DOHH2 (cell line): ENCODE data around the gene MTTP.

Experiments used
- H3F3A ChIP-seq: fragments of 200-600 bp; sonication (generic), shearing (Covaris generic); 2 replicates; pipeline ENCODE4 v1.6.0; 2016; ENCODE audit warnings: antibody characterized with exemption, mild to moderate bottlenecking; ENCODE audit not compliant: control insufficient read depth, insufficient read depth
- H3K27ac ChIP-seq: fragments of 200-600 bp; sonication (generic); 2 replicates; pipeline ENCODE4 v1.5.1; 2014; ENCODE audit warnings: low read depth, mild to moderate bottlenecking, low read length, moderate library complexity
- H3K27me3 ChIP-seq: fragments of 200-600 bp; sonication (generic); 2 replicates; pipeline ENCODE4 v1.6.1; 2014; ENCODE audit warnings: mild to moderate bottlenecking, low read length, mixed read lengths; ENCODE audit not compliant: control insufficient read depth
- H3K36me3 ChIP-seq: fragments of 200-600 bp; sonication (generic); 2 replicates; pipeline ENCODE4 v1.6.1; 2014; ENCODE audit warnings: mild to moderate bottlenecking, low read length, moderate library complexity, mixed read lengths; ENCODE audit not compliant: control insufficient read depth
- H3K4me1 ChIP-seq: fragments of 200-600 bp; sonication (generic); 2 replicates; pipeline ENCODE4 v1.6.1; 2014; ENCODE audit warnings: mild to moderate bottlenecking, low read length, mixed read lengths; ENCODE audit not compliant: control insufficient read depth
- H3K4me2 ChIP-seq: fragments of 200-600 bp; sonication (generic); 2 replicates; pipeline ENCODE4 v1.6.0; 2014; ENCODE audit warnings: mild to moderate bottlenecking, low read length, moderate library complexity
- H3K4me3 ChIP-seq: fragments of 200-600 bp; sonication (generic); 2 replicates; pipeline ENCODE4 v1.5.1; 2014; ENCODE audit warnings: mild to moderate bottlenecking, low read length, mixed read lengths
- H3K79me2 ChIP-seq: fragments of 200-600 bp; sonication (generic); 2 replicates; pipeline ENCODE4 v1.6.1; 2014; ENCODE audit warnings: mild to moderate bottlenecking, low read length, mixed read lengths; ENCODE audit not compliant: control insufficient read depth
- H3K9me2 ChIP-seq: fragments of 200-600 bp; sonication (generic); replicated peaks from 2 replicates; pipeline ENCODE4 v1.6.1; 2014; ENCODE audit warnings: mild to moderate bottlenecking, low read length, mixed read lengths; ENCODE audit not compliant: control insufficient read depth
- H3K9me3 ChIP-seq: fragments of 200-600 bp; sonication (generic); 2 replicates; pipeline ENCODE4 v1.6.1; 2014; ENCODE audit warnings: antibody characterized with exemption, low read length, mixed read lengths; ENCODE audit not compliant: control insufficient read depth, insufficient read depth
- H4K20me1 ChIP-seq: fragments of 200-600 bp; sonication (generic); 2 replicates; pipeline ENCODE4 v1.6.0; 2014; ENCODE audit warnings: low read depth, mild to moderate bottlenecking, antibody characterized with exemption, low read length, moderate library complexity; ENCODE audit not compliant: control insufficient read depth, insufficient read depth
- CTCF ChIP-seq: fragments of 200-600 bp; sonication (generic); IDR thresholded peaks from one replicate; pipeline ENCODE4 v1.5.1; 2014; ENCODE audit warnings: antibody characterized with exemption, mild to moderate bottlenecking, low read depth, low read length; ENCODE audit not compliant: poor library complexity, severe bottlenecking
- EZH2phosphoT487 ChIP-seq: fragments of 200-600 bp; sonication (generic); IDR thresholded peaks from 2 replicates; pipeline ENCODE4 v1.6.1; 2017; ENCODE audit warnings: borderline replicate concordance, mild to moderate bottlenecking, antibody characterized with exemption, low read length, moderate library complexity, mixed read lengths

MTTP gene

GRCh38 chr4:99657798-99658197 lies 83.2 kb downstream of the MTTP start, which contains the start of gene C4orf54:
Gene C4orf54, minus strand, starts transcription at chr4:99657828. Its CDS starts 3,180 bp downstream, at chr4:99654648.
- TF ChIP-seq CTCF (no peak), EZH2phosphoT487 (no peak)
- no peaks in the 10 kb centered on the region for H3K36me3 ChIP-seq
- no peak within 1 kb of the TSS for H3K27ac ChIP-seq
- no peaks in the 10 kb centered on the region for H3K9me2 ChIP-seq
- no peaks in the 10 kb centered on the region for H3K79me2 ChIP-seq
- no peaks in the 10 kb centered on the region for H3K27me3 ChIP-seq
- no peaks in the 10 kb centered on the region; the same call in 1 of the 2 replicates for H3K9me3 ChIP-seq
- H3K4me2 ChIP-seq: no peak within 1 kb of the TSS
- H4K20me1 ChIP-seq: no peaks in the 10 kb centered on the region
- H3F3A ChIP-seq: no peaks in the 10 kb centered on the region
- no peak within 1 kb of the TSS for H3K4me3 ChIP-seq
- no peaks in the 10 kb centered on the region for H3K4me1 ChIP-seq

- Histone ChIP-seq H3K9me3 (no peaks in the 10 kb centered on the region), H3K27ac (no peak overlapping the region), H3K4me1 (no peaks in the 10 kb centered on the region), H4K20me1 (no peaks in the 10 kb centered on the region), H3K79me2 (no peaks in the 10 kb centered on the region), H3K36me3 (no peaks in the 10 kb centered on the region), H3K9me2 (no peaks in the 10 kb centered on the region), H3K4me3 (no peak overlapping the region), H3F3A (no peaks in the 10 kb centered on the region), H3K27me3 (no peaks in the 10 kb centered on the region), H3K4me2 (no peak overlapping the region)
- no peak for TF ChIP-seq EZH2phosphoT487
- no peak for TF ChIP-seq CTCF
Measured at GRCh38 chr4:99658666-99659065, 84.0 kb downstream of the MTTP start.

GRCh38 chr4:99661907-99662306 lies 87.3 kb downstream of the MTTP start:
- Histone ChIP-seq H3K9me3 (no peaks in the 10 kb centered on the region), H4K20me1 (no peaks in the 10 kb centered on the region), H3K79me2 (no peaks in the 10 kb centered on the region), H3K9me2 (no peaks in the 10 kb centered on the region), H3K4me2 (no peak overlapping the region), H3K4me1 (no peaks in the 10 kb centered on the region), H3K27ac (no peak overlapping the region), H3K36me3 (no peaks in the 10 kb centered on the region), H3K27me3 (no peaks in the 10 kb centered on the region), H3K4me3 (no peak overlapping the region), H3F3A (no peaks in the 10 kb centered on the region)
- TF ChIP-seq EZH2phosphoT487: no peak
- TF ChIP-seq CTCF: no peak

- Histone ChIP-seq H3K4me3 (no peak overlapping the region), H3K36me3 (no peaks in the 10 kb centered on the region), H3K4me2 (no peak overlapping the region), H3F3A (no peaks in the 10 kb centered on the region), H3K79me2 (no peaks in the 10 kb centered on the region), H4K20me1 (no peaks in the 10 kb centered on the region), H3K9me3 (no peaks in the 10 kb centered on the region), H3K27ac (no peak overlapping the region), H3K9me2 (no peaks in the 10 kb centered on the region), H3K27me3 (no peaks in the 10 kb centered on the region), H3K4me1 (no peaks in the 10 kb centered on the region)
- TF ChIP-seq CTCF (no peak), EZH2phosphoT487 (no peak)
Measured at GRCh38 chr4:99664716-99665115, 90.1 kb downstream of the MTTP start.
